Kidney epithelial cell (primary cell): ENCODE data around the gene NCKAP1. TPM values are rescaled to one million over a fixed set of nuclear protein-coding genes. Genes with fewer than 3 reads are reported as not detected.
"Not testable (repeated sequence)": the region's sequence is repeated elsewhere in the genome, so short reads cannot be mapped to it uniquely, and the experiment has no call there.

Experiments used
- DNase-seq: peaks from one replicate; pipeline ENCODE4 v3.0.0-alpha.2; 2010; ENCODE audit warnings: low read depth
- H3K27me3 ChIP-seq: 2 replicates; pipeline ENCODE4 v1.6.0; 2011; ENCODE audit warnings: low read length; ENCODE audit not compliant: control insufficient read depth, insufficient read depth
- H3K36me3 ChIP-seq: 2 replicates; pipeline ENCODE4 v1.5.1; 2011; ENCODE audit warnings: low read length; ENCODE audit not compliant: control insufficient read depth, insufficient read depth
- H3K4me3 ChIP-seq: 2 replicates; pipeline ENCODE4 v1.5.1; 2011; ENCODE audit warnings: low read depth, mild to moderate bottlenecking, control low read depth, low read length
- total RNA-seq: library from RNA; depleted of rRNA; stranded (reverse); fragments of >200 nt; gene quantifications from 2 replicates; pipeline ENCODE4 v1.2.3, GENCODE V29; 2015
- TF ChIP-seq, protein P1 (sequence below): IDR thresholded peaks from 2 replicates; pipeline ENCODE4 v1.5.1; 2011; ENCODE audit warnings: mild to moderate bottlenecking, moderate library complexity, low read length, control low read depth, inconsistent platforms; ENCODE audit not compliant: insufficient read depth, poor library complexity, severe bottlenecking

NCKAP1 gene
- total RNA-seq, 1 donor from 2014 or later, result 189 TPM

DNA sequence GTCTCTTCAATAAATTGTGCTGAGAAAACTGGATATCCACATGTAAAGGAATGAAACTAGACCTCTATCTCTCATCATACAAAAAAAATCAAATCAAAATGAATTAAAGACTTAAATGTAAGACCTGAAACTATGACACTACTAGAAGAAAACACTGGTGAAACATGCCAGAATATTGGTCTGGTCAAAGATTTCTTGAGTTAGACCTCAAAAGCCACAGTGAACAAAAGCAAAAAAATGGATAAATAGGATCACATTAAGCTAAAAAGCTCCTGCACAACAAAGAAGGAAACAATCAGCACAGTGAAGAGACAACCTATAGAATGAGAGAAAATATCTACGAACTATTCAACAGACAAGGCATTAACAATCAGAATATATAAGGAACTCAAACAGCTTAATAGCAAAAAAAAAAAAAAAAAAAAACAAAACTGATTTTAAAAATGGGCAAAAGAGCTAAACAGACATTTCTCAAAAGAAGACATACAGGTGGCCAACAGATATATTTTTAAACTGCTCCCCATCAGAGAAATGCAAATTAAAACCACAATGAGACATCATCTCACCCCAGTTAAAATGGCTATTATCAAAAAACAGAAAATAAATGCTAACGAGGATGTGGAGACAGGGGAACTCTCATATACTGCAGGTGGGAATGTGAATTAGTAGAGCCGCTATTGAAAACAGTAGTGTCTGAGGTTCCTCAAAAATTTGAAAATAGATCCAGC is 66.3 kb downstream of the NCKAP1 start:
- Histone ChIP-seq H3K4me3 (no peak overlapping the region), H3K27me3 (no peaks in the 10 kb centered on the region), H3K36me3 (no peaks in the 10 kb centered on the region)
- no peak for DNase-seq
- TF ChIP-seq, protein P1, sequence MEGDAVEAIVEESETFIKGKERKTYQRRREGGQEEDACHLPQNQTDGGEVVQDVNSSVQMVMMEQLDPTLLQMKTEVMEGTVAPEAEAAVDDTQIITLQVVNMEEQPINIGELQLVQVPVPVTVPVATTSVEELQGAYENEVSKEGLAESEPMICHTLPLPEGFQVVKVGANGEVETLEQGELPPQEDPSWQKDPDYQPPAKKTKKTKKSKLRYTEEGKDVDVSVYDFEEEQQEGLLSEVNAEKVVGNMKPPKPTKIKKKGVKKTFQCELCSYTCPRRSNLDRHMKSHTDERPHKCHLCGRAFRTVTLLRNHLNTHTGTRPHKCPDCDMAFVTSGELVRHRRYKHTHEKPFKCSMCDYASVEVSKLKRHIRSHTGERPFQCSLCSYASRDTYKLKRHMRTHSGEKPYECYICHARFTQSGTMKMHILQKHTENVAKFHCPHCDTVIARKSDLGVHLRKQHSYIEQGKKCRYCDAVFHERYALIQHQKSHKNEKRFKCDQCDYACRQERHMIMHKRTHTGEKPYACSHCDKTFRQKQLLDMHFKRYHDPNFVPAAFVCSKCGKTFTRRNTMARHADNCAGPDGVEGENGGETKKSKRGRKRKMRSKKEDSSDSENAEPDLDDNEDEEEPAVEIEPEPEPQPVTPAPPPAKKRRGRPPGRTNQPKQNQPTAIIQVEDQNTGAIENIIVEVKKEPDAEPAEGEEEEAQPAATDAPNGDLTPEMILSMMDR, result no peak

DNA sequence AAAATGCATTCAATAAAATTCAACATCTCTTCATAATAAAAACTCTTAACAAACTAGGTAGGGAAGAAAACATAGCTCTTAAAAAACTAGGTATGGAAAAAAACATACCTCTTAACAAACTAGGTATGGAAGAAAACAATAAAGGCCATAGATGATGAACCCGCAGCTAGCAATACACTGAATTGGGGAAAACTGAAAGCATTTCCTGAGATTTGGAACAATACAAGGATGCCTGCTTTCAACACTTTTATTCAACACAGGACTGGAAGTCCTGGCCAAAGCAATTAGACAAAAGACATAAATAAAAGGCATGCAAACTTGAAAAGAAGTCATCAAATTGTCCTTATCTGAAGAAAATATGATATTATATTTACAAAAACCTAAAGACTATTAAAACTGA is 67.8 kb downstream of the NCKAP1 start:
- Histone ChIP-seq H3K4me3 (no peak overlapping the region), H3K27me3 (no peaks in the 10 kb centered on the region), H3K36me3 (no peaks in the 10 kb centered on the region)
- TF ChIP-seq, protein P1, result no peak
- no peak for DNase-seq

DNA sequence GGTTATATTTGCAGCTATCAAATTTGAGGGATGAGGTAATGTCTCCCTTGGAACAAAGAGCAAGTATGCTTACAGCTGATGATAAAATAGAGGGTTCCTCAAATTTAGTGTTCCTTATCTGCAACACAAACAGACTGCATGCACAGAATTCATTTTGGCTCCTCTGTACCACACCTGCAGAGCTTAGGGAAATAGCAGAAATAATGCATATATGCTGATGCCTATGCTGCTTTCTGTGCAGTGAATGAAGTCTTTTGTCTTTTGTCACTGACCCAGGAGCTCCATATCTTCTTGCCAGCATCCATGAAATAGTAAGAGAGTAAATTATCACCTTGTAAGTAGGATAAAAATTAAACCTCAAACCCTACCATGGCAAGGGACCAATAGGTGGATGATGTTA is 69.8 kb downstream of the NCKAP1 start:
- H3K4me3 ChIP-seq, result no peak overlapping the region
- TF ChIP-seq, protein P1, result no peak
- no peaks in the 10 kb centered on the region for H3K36me3 ChIP-seq
- no peaks in the 10 kb centered on the region for H3K27me3 ChIP-seq
- DNase-seq, result no peak

DNA sequence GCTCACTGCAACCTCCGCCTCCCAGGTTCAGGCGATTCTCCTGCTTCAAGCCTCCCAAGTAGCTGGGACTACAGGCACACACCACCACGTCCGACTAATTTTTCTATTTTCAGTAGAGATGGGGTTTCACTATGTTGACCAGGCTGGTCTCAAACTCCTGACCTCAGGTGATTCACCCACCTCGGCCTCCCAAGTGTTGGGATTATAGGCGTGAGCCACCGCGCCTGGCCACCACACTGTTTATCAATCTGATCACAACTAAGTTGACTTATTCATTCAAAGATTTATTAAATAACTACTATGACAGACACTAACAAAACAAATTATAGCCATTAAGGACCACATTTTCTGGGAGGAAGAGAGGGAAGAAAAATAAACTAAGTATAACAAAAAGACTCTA is 71.9 kb downstream of the NCKAP1 start:
- not testable (repeated sequence) for H3K27me3 ChIP-seq, DNase-seq, H3K36me3 ChIP-seq, H3K4me3 ChIP-seq

DNA sequence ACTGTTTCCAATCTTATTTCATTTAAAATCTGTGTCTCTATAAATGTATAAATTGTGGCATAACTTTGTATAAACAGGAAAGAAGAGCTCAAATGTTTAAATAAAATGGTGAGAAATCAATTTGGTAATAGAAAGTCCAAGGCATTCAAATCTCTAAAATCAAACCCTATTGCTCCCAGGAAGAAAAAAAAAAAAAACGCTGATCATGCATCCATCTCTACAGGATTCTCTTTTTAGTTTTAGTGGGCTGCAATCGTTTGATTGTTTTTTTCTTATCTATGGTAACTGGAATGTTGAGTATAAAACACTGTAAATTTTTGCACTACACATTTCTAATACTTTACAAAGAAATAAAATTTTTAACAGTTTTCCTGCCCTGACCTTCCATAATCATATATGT is 75.6 kb downstream of the NCKAP1 start:
- TF ChIP-seq, protein P1, result no peak
- DNase-seq, result no peak
- no peaks in the 10 kb centered on the region for H3K36me3 ChIP-seq
- no peaks in the 10 kb centered on the region for H3K27me3 ChIP-seq
- H3K4me3 ChIP-seq, result no peak overlapping the region

DNA sequence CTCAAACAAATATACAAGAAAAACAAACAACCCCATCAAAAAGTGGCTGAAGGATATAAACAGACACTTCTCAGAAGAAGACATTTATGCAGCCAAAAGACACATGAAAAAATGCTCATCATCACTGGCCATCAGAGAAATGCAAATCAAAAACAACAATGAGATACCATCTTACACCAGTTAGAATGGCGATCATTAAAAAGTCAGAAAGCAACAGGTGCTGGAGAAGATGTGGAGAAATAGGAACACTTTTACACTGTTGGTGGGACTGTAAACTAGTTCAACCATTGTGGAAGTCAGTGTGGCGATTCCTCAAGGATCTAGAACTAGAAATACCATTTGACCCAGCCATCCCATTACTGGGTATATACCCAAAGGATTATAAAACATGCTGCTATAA is 77.4 kb downstream of the NCKAP1 start:
- not testable (repeated sequence) for H3K27me3 ChIP-seq, DNase-seq, H3K4me3 ChIP-seq, H3K36me3 ChIP-seq

DNA sequence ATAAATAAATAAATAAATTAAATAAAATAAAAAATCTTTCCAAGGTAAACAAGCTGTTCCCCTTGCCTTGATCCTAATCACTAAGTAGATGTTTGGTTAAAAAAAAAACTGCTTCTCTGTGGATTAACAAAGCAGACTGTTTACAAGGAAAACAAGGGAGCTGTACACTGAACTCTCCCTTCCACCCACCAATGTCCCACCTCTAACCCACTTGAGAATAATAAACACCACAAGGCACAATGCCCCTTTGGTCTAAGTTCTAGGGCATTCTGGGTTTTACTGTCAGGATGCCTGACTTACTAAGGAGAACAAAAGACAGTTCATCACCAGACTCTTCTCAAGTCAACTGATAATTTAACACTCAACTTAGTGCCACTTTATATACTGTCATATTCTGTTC is 83.5 kb downstream of the NCKAP1 start:
- no peak overlapping the region for H3K4me3 ChIP-seq
- TF ChIP-seq, protein P1, result no peak
- H3K36me3 ChIP-seq, result no peaks in the 10 kb centered on the region
- no peaks in the 10 kb centered on the region for H3K27me3 ChIP-seq
- DNase-seq, result no peak
